Naive thymus-derived CD4-positive, alpha-beta T cell (primary cell): Measurements from ENCODE around the gene OXLD1. TPM values are rescaled to one million over a fixed set of nuclear protein-coding genes. Genes with fewer than 3 reads are reported as not detected.
A peak's percentile ranks its signal among the peaks of the same experiment; 100 is the strongest.

Experiments used
- ATAC-seq: fragments of 150-1000 bp; cut with Tn5 transposase; 2 replicates; pipeline ENCODE4 v1.10.0; 2021; ENCODE audit warnings: mild to moderate bottlenecking, moderate library complexity
- CTCF ChIA-PET: fragments of 350-600 bp; sonication (Branson Sonifier 250); formaldehyde crosslinking; loops from one replicate; lab custom pipeline; 2021; ENCODE audit warnings: antibody characterized with exemption; lab: Charles Lee
- POLR2A ChIA-PET: fragments of 350-600 bp; sonication (Branson Sonifier 250); formaldehyde crosslinking; loops from one replicate; lab custom pipeline; 2021; ENCODE audit warnings: antibody characterized with exemption, inconsistent platforms; lab: Charles Lee
- DNase-seq, 9 donors: peaks; one replicate each; pipeline versions ENCODE4 v3.0.0 to v3.0.0-alpha.2; 2020 to 2022; ENCODE audit warnings: mixed read lengths in 1 of 9
- H3K27ac ChIP-seq: one replicate; pipeline ENCODE4 v1.7.0; 2013; ENCODE audit warnings: mild to moderate bottlenecking, low read depth, low read length, moderate library complexity
- H3K27me3 ChIP-seq, 2 donors: one replicate each; pipeline ENCODE4 v1.7.0; 2013; ENCODE audit warnings: low read length in 2 of 2, mild to moderate bottlenecking in 2 of 2, moderate library complexity in 2 of 2; ENCODE audit not compliant: control insufficient read depth in 2 of 2, insufficient read depth in 2 of 2
- H3K36me3 ChIP-seq, 3 experiments: 1 replicate in 2 of 3; 2 replicates in 1 of 3; pipeline ENCODE4 v1.7.0; 2013; ENCODE audit warnings: low read length in 3 of 3, mild to moderate bottlenecking in 3 of 3, moderate library complexity in 1 of 3; ENCODE audit not compliant: insufficient read depth in 3 of 3, control insufficient read depth in 2 of 3
- H3K4me1 ChIP-seq, 2 donors: one replicate each; pipeline ENCODE4 v1.7.0; 2013; ENCODE audit warnings: low read length in 2 of 2, mild to moderate bottlenecking in 2 of 2, moderate library complexity in 1 of 2; ENCODE audit not compliant: control insufficient read depth in 2 of 2, insufficient read depth in 2 of 2
- H3K4me3 ChIP-seq: 2 replicates; pipeline ENCODE4 v1.7.0; 2013; ENCODE audit warnings: mild to moderate bottlenecking, low read length
- H3K9me3 ChIP-seq, 3 experiments: 1 replicate in 2 of 3; 2 replicates in 1 of 3; pipeline ENCODE4 v1.7.0; 2013; ENCODE audit warnings: low read length in 3 of 3; ENCODE audit not compliant: control insufficient read depth in 2 of 3
- H3K27ac Mint-ChIP-seq, 9 donors: one replicate each; pipeline ENCODE4 v1.8.0; 2020 to 2022; ENCODE audit warnings: mixed read lengths in 9 of 9, mild to moderate bottlenecking in 8 of 9, moderate library complexity in 5 of 9, inconsistent platforms in 2 of 9
- H3K27me3 Mint-ChIP-seq, 5 donors: one replicate each; pipeline ENCODE4 v1.8.0; 2021 to 2022; ENCODE audit warnings: mixed read lengths in 5 of 5, mild to moderate bottlenecking in 1 of 5
- H3K36me3 Mint-ChIP-seq, 5 donors: one replicate each; pipeline ENCODE4 v1.8.0; 2020 to 2022; ENCODE audit warnings: mixed read lengths in 5 of 5, mild to moderate bottlenecking in 3 of 5, inconsistent platforms in 1 of 5
- H3K4me1 Mint-ChIP-seq, 7 donors: one replicate each; pipeline ENCODE4 v1.8.0; 2020 to 2022; ENCODE audit warnings: mixed read lengths in 7 of 7, mild to moderate bottlenecking in 3 of 7, inconsistent platforms in 1 of 7
- H3K4me3 Mint-ChIP-seq, 10 donors: one replicate each; pipeline ENCODE4 v1.8.0; 2020 to 2022; ENCODE audit warnings: mild to moderate bottlenecking in 10 of 10, mixed read lengths in 10 of 10, moderate library complexity in 6 of 10, inconsistent platforms in 2 of 10
- H3K9me3 Mint-ChIP-seq, 11 donors: one replicate each; pipeline ENCODE4 v1.8.0; 2020 to 2022; ENCODE audit warnings: mixed read lengths in 11 of 11, mild to moderate bottlenecking in 4 of 11, inconsistent platforms in 1 of 11, moderate library complexity in 1 of 11
- intact Hi-C, 2 donors: fragments of 100-400 bp; cut with micrococcal nuclease; formaldehyde crosslinking; loops; one replicate each; pipeline ENCODE4 v1.15.1; 2023
- polyA plus RNA-seq, 2 donors: library from polyadenylated mRNA; unstranded; fragments of 300-500 nt; fragmentation: Illumina TruSeq; gene quantifications; one replicate each; pipeline ENCODE4 v1.2.3, GENCODE V29; 2021
- total RNA-seq, 6 experiments: library from RNA in 5 of 6; stranded (reverse) in 5 of 6; gene quantifications; 1 replicate in 5 of 6; 2 replicates in 1 of 6; pipeline ENCODE4 v1.2.3 and lab custom pipeline; 2021 to 2026

Gene OXLD1
- total and polyA plus RNA-seq, 7 experiments from 2014 or later = 35.9 to 123 (median 58.5) TPM

DNA sequence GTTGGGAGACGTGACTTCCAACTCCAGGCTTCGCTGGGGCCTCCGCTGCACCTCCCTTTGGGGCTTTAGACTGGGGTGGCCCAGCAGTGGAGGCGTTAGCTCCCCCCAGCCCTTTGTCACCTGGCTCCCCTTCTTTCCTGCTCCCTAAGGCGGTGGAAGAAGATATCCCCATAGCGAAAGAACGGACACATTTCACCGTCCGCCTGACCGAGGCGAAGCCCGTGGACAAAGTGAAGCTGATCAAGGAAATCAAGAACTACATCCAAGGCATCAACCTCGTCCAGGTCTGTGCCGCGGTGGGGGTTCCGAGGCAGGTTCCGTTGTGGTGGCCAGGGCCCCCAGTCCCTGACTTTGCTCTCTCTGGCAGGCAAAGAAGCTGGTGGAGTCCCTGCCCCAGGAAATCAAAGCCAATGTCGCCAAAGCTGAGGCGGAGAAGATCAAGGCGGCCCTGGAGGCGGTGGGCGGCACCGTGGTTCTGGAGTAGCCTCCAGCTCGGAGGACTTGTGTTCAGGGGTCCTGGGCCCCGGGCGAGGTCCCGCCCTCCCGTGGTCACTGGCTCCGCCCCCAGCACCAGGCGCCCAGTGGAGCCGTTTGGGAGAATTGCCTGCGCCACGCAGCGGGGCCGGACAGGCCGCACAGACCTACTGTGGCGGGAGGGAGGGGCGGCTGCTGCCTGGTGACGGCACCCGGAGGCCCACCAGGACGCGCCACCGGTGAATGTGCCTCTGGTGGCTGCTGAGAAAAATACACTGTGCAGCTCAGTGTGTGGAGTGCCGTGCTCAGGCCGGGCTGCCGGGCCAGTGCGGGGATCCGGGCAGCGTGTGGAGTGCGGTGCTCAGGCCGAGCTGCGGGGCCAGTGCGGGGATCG, 40.6 kb upstream of the OXLD1 start:
- no peak for DNase-seq
- H3K27me3 Mint-ChIP-seq = no peaks in the 10 kb centered on the region
- no peaks in the 10 kb centered on the region for H3K27me3 ChIP-seq
- intact Hi-C loops = no loop called here
- peaks cover 0 to 41% (median 0%) of the 10 kb centered on the region in 3 experiments for H3K36me3 ChIP-seq
- H3K9me3 ChIP-seq = no peaks in the 10 kb centered on the region
- H3K27ac ChIP-seq = no peak overlapping the region
- no peak overlapping the region for H3K4me3 ChIP-seq
- H3K4me1 ChIP-seq = peaks cover 28 to 30% of the 10 kb centered on the region in 2 donors
- H3K4me3 Mint-ChIP-seq = no peak overlapping the region
- H3K27ac Mint-ChIP-seq = no peak overlapping the region
- POLR2A ChIA-PET = interaction anchor here (0.8 to 1.1 kb wide), 4 partner anchors 21 to 509 kb away, joined by 3 to 7 read pairs (median 4); partner anchors contain the start of genes ARL16 and HGS
- CTCF ChIA-PET = interaction anchor here (0.5 to 0.7 kb wide), 3 partner anchors 22 to 126 kb away, joined by 3 to 6 read pairs (median 3); no protein-coding TSS in a partner anchor
- peaks cover 0 to 18% (median 0%) of the 10 kb centered on the region in 5 donors for H3K36me3 Mint-ChIP-seq
- H3K9me3 Mint-ChIP-seq = no peaks in the 10 kb centered on the region
- ATAC-seq = no peak
- H3K4me1 Mint-ChIP-seq = peaks cover 17 to 41% (median 24%) of the 10 kb centered on the region in 7 donors

DNA sequence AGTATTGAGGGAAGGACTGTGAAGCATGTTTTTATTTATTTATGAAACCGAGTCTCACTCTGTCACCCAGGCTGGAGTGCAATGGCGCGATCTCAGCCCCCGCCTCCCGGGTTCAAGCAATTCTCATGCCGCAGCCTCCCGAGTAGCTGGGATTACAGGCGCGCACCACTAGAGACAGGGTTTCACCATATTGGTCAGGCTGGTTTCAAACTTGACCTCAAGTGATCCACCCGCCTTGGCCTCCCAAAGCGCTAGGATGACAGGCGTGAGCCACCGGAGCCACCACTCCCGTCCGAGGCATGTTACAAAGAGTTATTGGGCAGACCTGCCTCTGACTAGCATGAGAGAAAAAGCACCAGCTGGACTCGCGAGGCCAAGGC, 39.8 kb upstream of the OXLD1 start:
- CTCF ChIA-PET = interaction anchor here (0.7 kb wide), 1 partner anchor 126 kb away, joined by 3 read pairs; no protein-coding TSS in a partner anchor
- Mint-ChIP-seq H3K27me3 (no peaks in the 10 kb centered on the region), H3K36me3 (peaks cover 0 to 20% (median 0%) of the 10 kb centered on the region in 5 donors), H3K4me1 (peaks cover 21 to 43% (median 28%) of the 10 kb centered on the region in 7 donors), H3K27ac (peak overlapping the region in 4 of 9 donors; percentile 19 to 59 (median 39)), H3K4me3 (peak overlapping the region in 2 of 10 donors; percentile 18 to 51), H3K9me3 (no peaks in the 10 kb centered on the region)
- Histone ChIP-seq H3K9me3 (no peaks in the 10 kb centered on the region), H3K36me3 (peaks cover 0 to 47% (median 6%) of the 10 kb centered on the region in 3 experiments), H3K27me3 (no peaks in the 10 kb centered on the region), H3K4me3 (no peak overlapping the region), H3K27ac (no peak overlapping the region), H3K4me1 (peaks cover 32 to 34% of the 10 kb centered on the region in 2 donors)
- DNase-seq (no peak), ATAC-seq (no peak)
- intact Hi-C loops = no loop called here
- POLR2A ChIA-PET = interaction anchor here (0.8 to 1.1 kb wide), 2 partner anchors 21 to 510 kb away, joined by 3 read pairs; no protein-coding TSS in a partner anchor

DNA sequence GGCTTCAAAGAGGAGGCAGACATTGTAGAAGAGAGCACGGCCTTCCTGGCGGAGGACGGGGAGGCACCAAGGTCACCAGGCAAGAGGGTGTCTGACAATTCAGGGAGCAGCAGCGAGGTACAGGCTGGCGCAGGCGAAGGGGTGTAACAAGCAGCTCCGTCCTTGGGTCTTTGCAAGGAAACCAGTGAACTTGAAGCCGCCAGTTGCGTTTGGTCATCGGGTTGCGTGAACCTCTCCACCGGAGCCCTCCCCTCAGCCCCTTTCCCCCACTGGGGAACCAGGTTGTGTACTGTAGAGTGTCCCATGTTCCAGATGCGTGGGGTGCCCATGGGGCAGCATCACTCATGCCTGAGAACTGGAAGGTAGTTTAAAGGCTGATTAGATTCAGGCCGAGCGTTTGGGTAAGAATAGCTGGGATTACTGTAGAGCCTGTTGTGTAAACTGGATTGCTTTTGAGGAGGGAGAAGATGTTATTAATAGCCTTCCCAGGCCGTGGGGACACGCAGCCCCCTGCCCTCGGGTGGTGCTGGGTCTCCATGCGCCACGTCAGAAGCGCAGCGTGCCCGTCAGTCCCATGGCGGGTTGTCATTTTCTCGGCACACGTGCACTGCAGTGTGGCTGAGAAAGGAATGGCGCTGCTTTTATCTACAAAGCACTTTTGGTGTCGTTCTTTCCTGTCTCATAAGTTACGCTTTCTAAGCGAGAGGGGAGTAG, 39.3 kb upstream of the OXLD1 start:
- peak overlapping the region in 5 of 9 donors; percentile 13 to 59 (median 36) for H3K27ac Mint-ChIP-seq
- H3K9me3 Mint-ChIP-seq = no peaks in the 10 kb centered on the region
- Histone ChIP-seq H3K27me3 (no peaks in the 10 kb centered on the region), H3K9me3 (no peaks in the 10 kb centered on the region), H3K36me3 (peaks cover 0 to 53% (median 11%) of the 10 kb centered on the region in 3 experiments), H3K4me1 (peaks cover 26 to 29% of the 10 kb centered on the region in 2 donors), H3K27ac (no peak overlapping the region), H3K4me3 (no peak overlapping the region)
- H3K36me3 Mint-ChIP-seq = peaks cover 0 to 22% (median 0%) of the 10 kb centered on the region in 5 donors
- ChIA-PET POLR2A (interaction anchor here (1.2 kb wide), 1 partner anchor 37 kb away, joined by 3 read pairs; no protein-coding TSS in a partner anchor), CTCF (interaction anchor here (0.7 to 1.8 kb wide), 2 partner anchors 10 to 537 kb away, joined by 4 read pairs; no protein-coding TSS in a partner anchor)
- peaks cover 22 to 44% (median 27%) of the 10 kb centered on the region in 7 donors for H3K4me1 Mint-ChIP-seq
- no peaks in the 10 kb centered on the region for H3K27me3 Mint-ChIP-seq
- intact Hi-C loops = no loop called here
- H3K4me3 Mint-ChIP-seq = peak overlapping the region in 6 of 10 donors; percentile 9 to 51 (median 25)
- ATAC-seq (no peak), DNase-seq (no peak)

DNA sequence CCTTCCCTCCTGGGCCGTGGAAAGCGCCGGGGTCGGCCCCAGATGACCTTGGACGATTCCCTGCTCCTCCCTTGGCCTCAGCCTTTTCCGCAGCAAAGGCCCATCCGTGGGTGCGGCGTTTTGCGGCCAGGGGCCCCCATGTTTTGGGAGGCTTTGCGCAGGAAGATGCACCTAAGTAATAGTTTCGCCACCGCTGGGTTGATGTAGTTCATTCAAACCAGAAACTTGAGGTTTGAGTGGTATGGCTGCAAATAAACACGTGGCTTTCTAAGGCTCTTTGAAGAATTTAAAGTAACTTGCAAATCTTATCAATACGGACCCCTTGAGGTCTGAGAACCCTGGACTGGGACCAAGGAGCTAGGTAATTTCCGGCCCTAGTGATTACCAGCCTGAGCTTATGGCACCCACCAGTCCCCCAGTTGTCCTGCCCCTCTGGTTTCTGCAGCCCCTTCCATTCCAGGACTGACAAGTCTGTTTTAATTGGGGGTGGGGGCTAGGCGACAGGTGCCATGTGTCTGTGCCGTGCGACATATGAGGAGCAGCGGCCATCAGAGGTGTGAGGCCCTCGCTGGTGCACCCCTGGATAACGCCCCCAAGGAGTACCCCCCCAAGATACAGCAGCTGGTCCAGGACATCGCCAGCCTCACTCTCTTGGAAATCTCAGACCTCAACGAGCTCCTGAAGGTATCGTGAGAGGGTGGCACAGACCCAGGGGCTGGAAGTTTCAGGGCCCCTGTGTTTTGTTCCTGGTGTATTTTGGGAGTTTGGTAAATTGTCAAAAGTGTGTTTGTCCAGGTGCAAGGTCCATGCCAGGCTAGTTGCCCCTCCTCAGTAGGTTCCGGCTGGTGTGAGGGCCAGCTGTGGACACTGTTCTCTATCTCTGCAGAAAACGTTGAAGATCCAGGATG, 37.6 kb upstream of the OXLD1 start:
- H3K9me3 Mint-ChIP-seq = no peaks in the 10 kb centered on the region
- H3K4me3 Mint-ChIP-seq = peak overlapping the region; percentile 62 to 91 (median 83)
- peak overlapping the region; percentile 95 for H3K27ac ChIP-seq
- H3K27ac Mint-ChIP-seq = peak overlapping the region in 8 of 9 donors; percentile 6 to 94 (median 87)
- H3K4me1 Mint-ChIP-seq = peaks cover 21 to 38% (median 26%) of the 10 kb centered on the region in 7 donors
- no peaks in the 10 kb centered on the region for H3K27me3 ChIP-seq
- H3K36me3 Mint-ChIP-seq = peaks cover 0 to 22% (median 0%) of the 10 kb centered on the region in 5 donors
- H3K9me3 ChIP-seq = no peaks in the 10 kb centered on the region
- peaks cover 0 to 61% (median 11%) of the 10 kb centered on the region in 3 experiments for H3K36me3 ChIP-seq
- H3K27me3 Mint-ChIP-seq = no peaks in the 10 kb centered on the region
- ChIA-PET CTCF (interaction anchor here (1.8 kb wide), 1 partner anchor 8 kb away, joined by 4 read pairs; no protein-coding TSS in a partner anchor), POLR2A (interaction anchor here (0.6 to 3.6 kb wide), 10 partner anchors 10 to 195 kb away, joined by 3 to 49 read pairs (median 5); partner anchors contain the start of genes ARL16, CCDC137, HGS and MCRIP1)
- intact Hi-C loops = loop anchor here (1.0 to 5.0 kb wide), 12 partner anchors 8 to 157 kb away; partner anchors contain the start of genes ARL16 (in 2 of the 2), CCDC137 (in 2 of the 2), FAAP100 (in 2 of the 2) and MCRIP1 (in 2 of the 2)
- peak; percentile 13 for ATAC-seq
- H3K4me3 ChIP-seq = peak overlapping the region; percentile 91
- H3K4me1 ChIP-seq = peaks cover 23 to 24% of the 10 kb centered on the region in 2 donors
- peak in 4 of 9 donors; percentile 20 to 43 (median 24) for DNase-seq

DNA sequence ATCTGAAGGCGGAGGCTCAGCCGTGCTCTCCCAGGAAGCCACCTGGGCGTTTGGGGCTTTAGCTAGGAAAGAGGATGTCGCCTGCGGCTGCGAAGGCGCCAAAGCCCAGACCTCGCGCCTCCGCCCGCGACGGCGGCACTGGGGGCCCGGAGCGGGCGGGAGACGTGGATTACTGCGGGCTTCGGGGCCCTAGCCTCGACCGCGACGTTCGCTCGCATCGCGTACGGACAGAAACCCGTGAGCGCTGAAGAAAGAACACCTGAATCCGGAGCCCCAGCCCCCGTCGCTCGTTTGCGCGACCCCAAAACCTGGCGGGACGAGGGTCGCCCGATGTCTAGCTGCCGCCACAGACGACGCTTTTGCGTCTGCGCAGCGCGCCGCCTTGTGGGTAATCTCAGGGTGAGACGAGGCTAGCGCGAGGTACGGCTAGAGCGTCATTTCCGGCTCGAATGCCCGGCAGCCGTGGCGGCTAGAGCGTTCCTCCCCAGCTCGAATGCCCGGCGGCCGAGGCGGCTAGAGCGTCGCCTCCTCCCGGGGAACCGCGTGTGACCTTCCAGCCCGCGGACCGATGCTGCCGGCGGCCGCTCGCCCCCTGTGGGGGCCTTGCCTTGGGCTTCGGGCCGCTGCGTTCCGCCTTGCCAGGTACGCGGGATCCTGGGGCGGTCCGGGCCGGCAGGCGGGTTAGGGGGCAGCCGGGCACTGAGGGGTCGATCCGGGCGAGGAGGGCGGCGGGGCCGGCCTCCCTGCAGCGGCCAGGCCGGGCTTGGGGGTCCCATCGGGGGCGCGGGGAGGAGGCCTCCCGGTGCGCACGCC, 36.7 kb upstream of the OXLD1 start, which contains the start of gene MRPL12:
TSS of gene MRPL12 (plus strand) at position 434 of the 813 bp plus-strand sequence. CDS start at position 569, 135 bp downstream.
- Histone ChIP-seq H3K27ac (peak within 1 kb of the TSS; percentile 95), H3K36me3 (peaks cover 0 to 67% (median 11%) of the 10 kb centered on the region in 3 experiments), H3K4me1 (peaks cover 23 to 24% of the 10 kb centered on the region in 2 donors), H3K9me3 (no peaks in the 10 kb centered on the region), H3K4me3 (peak within 1 kb of the TSS; percentile 91), H3K27me3 (no peaks in the 10 kb centered on the region)
- Mint-ChIP-seq H3K9me3 (no peaks in the 10 kb centered on the region), H3K4me1 (peaks cover 21 to 38% (median 26%) of the 10 kb centered on the region in 7 donors), H3K36me3 (peaks cover 0 to 25% (median 0%) of the 10 kb centered on the region in 5 donors), H3K4me3 (peak within 1 kb of the TSS; percentile 83 to 94 (median 90)), H3K27ac (peak within 1 kb of the TSS; percentile 84 to 96 (median 92)), H3K27me3 (no peaks in the 10 kb centered on the region)
- ChIA-PET CTCF (no interaction called here), POLR2A (interaction anchor here (0.6 to 3.6 kb wide), 11 partner anchors 9 to 194 kb away, joined by 3 to 49 read pairs (median 5); partner anchors contain the start of genes ARL16, CCDC137, HGS and MCRIP1)
- peak; percentile 96 for ATAC-seq
- intact Hi-C loops = loop anchor here (1.0 to 5.0 kb wide), 12 partner anchors 9 to 158 kb away; partner anchors contain the start of genes ARL16 (in 2 of the 2), CCDC137 (in 2 of the 2), FAAP100 (in 2 of the 2) and MCRIP1 (in 2 of the 2)
- peak; percentile 75 to 87 (median 84) for DNase-seq
